Stimulated activated naive CD8-positive, alpha-beta T cell treated with anti-CD3 and anti-CD28 coated beads, Interleukin-15, amount 100 ng/mL, for 72 hours (primary cell): ENCODE results near the gene UTP3.

Experiments used
- ATAC-seq: fragments of 150-1000 bp; cut with Tn5 transposase; 2 replicates; pipeline ENCODE4 v1.10.0; 2021; ENCODE audit warnings: mild to moderate bottlenecking, moderate library complexity
- DNase-seq, 2 donors: peaks; one replicate each; pipeline ENCODE4 v3.0.0; 2021 to 2022
- H3K27ac Mint-ChIP-seq, 2 donors: one replicate each; pipeline ENCODE4 v1.8.0; 2022; ENCODE audit warnings: mild to moderate bottlenecking in 2 of 2, mixed read lengths in 2 of 2, moderate library complexity in 2 of 2
- H3K27me3 Mint-ChIP-seq: one replicate; pipeline ENCODE4 v1.8.0; 2022; ENCODE audit warnings: mixed read lengths
- H3K4me1 Mint-ChIP-seq: one replicate; pipeline ENCODE4 v1.8.0; 2022; ENCODE audit warnings: mild to moderate bottlenecking, mixed read lengths
- H3K4me3 Mint-ChIP-seq, 2 donors: one replicate each; pipeline ENCODE4 v1.8.0; 2022; ENCODE audit warnings: mild to moderate bottlenecking in 2 of 2, mixed read lengths in 2 of 2, moderate library complexity in 1 of 2
- H3K9me3 Mint-ChIP-seq, 2 donors: one replicate each; pipeline ENCODE4 v1.8.0; 2022; ENCODE audit warnings: mixed read lengths in 2 of 2

UTP3 gene

DNA sequence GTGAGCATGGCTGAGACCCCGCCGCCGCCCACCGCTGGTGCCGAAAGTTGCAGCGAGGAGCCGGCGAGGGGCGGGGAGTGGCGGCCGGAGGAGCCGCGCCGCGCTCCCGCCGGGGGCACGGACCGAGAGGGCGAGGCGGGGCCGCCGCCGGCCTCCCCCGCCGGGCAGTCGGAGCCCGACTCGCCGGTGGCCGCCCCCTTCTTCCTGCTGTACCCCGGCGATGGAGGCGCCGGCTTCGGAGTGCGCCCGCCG is 16.5 kb downstream of the UTP3 start:
- DNase-seq: no peak
- no peak for ATAC-seq

DNA sequence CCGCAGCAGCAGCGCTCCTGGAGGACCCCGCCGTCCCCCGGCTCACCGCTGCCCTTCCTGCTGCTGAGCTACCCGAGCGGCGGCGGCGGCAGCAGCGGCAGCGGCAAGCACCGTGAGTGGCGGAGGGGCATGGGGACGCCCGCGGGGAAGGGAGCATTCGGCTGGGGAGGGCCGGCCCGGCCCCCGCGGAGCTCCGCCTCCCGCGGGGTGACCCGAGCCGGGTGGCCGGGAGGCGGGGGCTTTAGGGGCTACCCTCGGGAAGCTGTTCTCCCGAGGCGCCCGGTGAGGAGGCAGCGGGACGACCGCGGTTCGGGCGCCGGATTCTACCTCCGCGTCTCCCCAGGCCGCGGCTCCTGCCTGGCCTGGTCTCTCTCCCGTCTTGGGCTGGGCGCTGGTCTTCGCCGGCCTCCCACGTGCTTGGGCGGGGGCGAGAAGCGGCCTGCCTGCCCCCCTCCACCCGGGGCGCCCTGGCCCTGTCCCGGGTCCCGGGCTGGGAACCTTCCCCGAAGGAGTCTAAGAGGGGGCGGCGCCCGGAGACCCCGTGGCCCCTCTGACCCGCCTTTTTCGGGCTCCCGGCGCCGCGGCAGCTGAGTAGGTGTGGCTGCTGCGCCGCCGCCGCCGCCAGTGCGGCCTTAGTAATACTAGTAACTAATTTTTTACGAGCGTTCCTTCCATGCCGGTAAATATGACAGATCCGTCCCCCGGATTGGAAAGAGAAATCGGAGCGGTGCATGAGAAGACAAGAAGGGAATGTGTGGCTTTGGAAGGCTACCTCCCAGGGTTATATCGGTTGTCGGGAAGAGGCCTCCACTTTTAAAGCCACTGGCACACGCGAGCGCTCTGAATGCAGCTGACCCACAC is 17.1 kb downstream of the UTP3 start:
- Mint-ChIP-seq H3K27ac (peak overlapping the region; percentile 95), H3K4me3 (peak overlapping the region; percentile 94 to 97), H3K27me3 (no peaks in the 10 kb centered on the region), H3K4me1 (peaks cover 33% of the 10 kb centered on the region), H3K9me3 (no peaks in the 10 kb centered on the region)
- DNase-seq (peak; percentile 81 to 84), ATAC-seq (peak; percentile 84)

More for the DNA sequence above, 16.5 kb downstream of the UTP3 start:
- peak overlapping the region in 1 of 2 donors; percentile 54 for H3K27ac Mint-ChIP-seq
- no peaks in the 10 kb centered on the region for H3K9me3 Mint-ChIP-seq
- H3K27me3 Mint-ChIP-seq: no peaks in the 10 kb centered on the region
- H3K4me1 Mint-ChIP-seq: peaks cover 32% of the 10 kb centered on the region
- H3K4me3 Mint-ChIP-seq: peak overlapping the region; percentile 90 to 94

DNA sequence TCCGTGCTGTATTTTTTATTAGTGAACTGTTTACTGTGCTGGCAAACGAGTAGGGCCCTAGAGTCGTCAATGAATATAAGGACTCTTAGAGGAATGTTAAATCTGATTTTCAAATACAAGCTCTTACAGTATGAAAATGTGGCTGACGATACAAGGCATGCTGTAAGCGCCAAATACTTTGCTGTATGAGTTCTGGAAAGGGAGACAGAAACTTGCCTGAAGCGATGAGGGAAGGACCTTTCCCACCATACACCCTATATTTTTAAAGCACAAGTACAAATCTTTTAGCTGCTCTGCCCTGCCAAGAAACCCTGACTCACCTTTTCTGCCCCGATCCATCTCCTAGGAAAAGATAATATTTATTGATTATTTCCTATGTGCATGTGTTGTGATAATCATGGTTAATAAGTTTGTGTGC is 17.7 kb downstream of the UTP3 start:
- Mint-ChIP-seq H3K4me3 (peak overlapping the region; percentile 93 to 97), H3K27me3 (no peaks in the 10 kb centered on the region), H3K4me1 (peaks cover 33% of the 10 kb centered on the region), H3K9me3 (no peaks in the 10 kb centered on the region), H3K27ac (peak overlapping the region; percentile 95)
- no peak for DNase-seq
- no peak for ATAC-seq

DNA sequence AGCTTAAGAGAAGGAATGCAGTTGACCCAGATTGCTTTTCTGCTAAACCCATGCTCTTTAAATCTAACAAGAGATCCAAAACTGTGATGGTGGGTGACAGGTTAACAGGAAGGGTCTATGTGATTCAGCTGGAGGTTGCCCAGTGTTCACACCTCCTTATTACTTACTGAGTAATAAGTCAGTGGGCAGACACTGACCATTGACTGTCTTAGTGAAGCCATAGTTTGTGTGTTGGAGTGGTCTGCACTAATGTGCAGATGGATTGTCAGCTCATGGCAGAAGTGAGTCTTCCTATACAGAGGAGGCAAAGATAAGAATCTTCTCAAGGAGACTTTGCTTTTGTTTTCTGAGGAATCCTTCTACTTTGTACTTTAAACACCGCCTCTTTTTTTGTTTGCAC is 18.2 kb downstream of the UTP3 start:
- DNase-seq (no peak), ATAC-seq (no peak)
- peaks cover 35% of the 10 kb centered on the region for H3K4me1 Mint-ChIP-seq
- H3K4me3 Mint-ChIP-seq: peak overlapping the region; percentile 93 to 97
- peak overlapping the region in 1 of 2 donors; percentile 95 for H3K27ac Mint-ChIP-seq
- H3K27me3 Mint-ChIP-seq: no peaks in the 10 kb centered on the region
- no peaks in the 10 kb centered on the region for H3K9me3 Mint-ChIP-seq

DNA sequence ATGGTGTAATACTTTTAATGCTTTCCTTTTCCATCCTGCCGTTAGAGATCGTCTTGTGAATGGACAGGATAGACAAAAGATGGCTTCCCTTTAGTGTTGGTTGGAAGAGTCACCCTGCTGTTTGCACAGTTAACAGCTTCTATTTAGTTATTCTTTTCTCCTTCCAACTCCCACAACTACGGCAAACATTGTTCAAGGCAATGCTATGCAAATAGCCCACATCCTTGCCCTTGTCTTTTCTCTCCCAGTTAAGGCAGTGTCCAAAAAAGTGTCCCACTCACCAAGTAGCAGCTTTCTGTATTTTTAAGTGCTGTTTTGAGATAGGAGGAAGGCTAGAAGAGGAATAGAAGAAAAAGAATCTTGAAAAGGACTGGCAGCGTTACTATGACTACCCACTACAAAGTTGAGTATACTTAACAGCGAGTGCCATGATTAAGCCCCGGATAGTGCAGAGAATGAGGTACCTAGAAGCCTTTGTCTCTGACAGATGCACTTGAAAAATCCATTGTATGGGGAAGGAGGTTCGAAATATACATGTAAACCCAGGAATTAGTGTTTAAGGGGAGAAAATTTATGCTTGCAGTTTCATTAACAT is 21.4 kb downstream of the UTP3 start:
- no peaks in the 10 kb centered on the region for H3K9me3 Mint-ChIP-seq
- H3K27me3 Mint-ChIP-seq: no peaks in the 10 kb centered on the region
- peaks cover 53% of the 10 kb centered on the region for H3K4me1 Mint-ChIP-seq

DNA sequence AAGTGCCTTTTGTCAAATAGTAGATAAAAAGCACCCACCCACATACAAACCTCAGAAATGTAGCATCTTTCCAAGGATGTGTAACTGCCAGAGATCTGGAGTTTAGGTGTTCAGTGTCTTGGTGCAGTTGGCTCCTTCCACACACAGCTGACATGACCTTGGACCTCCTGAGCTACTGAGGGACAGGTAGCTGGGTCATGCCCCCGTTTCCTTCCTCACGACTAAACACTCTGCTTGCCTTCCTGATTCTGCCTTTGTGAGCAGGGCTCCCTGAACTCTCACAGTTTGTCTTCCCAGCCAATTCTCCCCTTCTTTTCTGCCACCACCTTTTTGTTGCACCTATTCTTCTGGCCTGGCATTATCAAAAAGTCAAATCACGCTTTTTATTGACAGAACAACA is 23.3 kb downstream of the UTP3 start:
- ATAC-seq: no peak
- Mint-ChIP-seq H3K27ac (peak overlapping the region; percentile 1 to 84), H3K9me3 (no peaks in the 10 kb centered on the region), H3K27me3 (no peaks in the 10 kb centered on the region), H3K4me1 (peaks cover 51% of the 10 kb centered on the region), H3K4me3 (no peak overlapping the region)
- DNase-seq: no peak

More for the DNA sequence above, 21.4 kb downstream of the UTP3 start:
- no peak for DNase-seq
- Mint-ChIP-seq H3K4me3 (no peak overlapping the region), H3K27ac (peak overlapping the region in 1 of 2 donors; percentile 50)
- no peak for ATAC-seq

DNA sequence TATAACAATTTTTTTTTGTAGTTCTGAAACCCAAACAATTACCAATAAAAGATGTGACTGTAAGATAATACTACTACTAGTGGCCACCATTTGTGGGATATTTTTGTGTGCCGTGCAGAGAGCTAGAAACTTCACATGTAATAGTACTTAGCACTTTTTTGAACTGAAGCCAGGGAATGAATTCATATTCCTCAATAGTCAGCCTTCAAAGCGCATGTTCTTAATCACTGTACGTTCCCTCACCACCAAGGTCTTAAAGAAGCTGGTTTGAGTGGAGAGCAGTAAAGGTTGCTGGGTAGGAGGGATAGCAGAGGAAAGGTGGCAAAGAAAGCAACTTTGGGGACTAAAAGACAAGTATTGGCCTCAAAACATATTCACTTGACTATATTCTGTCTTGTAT is 23.8 kb downstream of the UTP3 start:
- no peak for DNase-seq
- H3K4me1 Mint-ChIP-seq: peaks cover 51% of the 10 kb centered on the region
- H3K9me3 Mint-ChIP-seq: no peaks in the 10 kb centered on the region
- no peak overlapping the region for H3K4me3 Mint-ChIP-seq
- H3K27me3 Mint-ChIP-seq: no peaks in the 10 kb centered on the region
- H3K27ac Mint-ChIP-seq: peak overlapping the region in 1 of 2 donors; percentile 20
- no peak for ATAC-seq

DNA sequence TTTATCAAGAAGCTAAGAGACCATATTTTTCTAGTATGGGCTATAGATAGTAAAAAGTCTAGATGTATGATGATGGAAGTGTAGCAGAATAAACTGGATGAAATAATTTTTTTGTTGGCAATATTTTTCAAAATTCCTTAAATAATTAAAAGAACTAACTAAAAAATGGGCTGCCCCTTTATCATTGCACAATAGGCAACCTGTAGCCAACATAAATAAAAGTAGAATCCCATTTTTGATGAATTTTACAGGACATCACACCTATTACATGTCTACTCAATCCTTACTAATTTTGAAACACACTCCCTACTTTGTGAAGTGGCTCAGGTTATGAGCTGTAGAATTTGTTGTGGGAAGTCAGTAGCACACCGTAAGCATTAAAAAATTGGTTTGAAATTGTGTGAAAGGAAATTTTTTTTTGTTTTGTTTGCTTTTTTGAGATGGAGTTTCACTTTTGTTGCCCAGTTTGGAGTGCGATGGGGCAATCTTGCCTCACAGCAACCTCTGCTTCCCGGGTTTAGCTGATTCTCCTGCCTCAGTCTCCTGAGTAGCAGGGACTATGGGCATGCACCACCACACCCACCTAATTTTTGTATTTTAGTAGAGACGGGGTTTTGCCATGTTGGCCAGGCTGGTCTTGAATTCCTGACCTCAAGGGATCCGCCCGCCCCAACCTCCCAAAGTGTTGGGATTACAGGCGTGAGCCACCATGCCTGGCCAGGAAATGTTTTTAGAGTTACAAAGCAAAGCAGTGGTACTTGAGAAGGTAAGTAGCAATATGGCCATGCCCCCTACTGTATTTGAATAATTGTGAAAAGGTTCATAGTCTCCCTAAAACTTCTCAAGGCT is 24.5 kb downstream of the UTP3 start:
- Mint-ChIP-seq H3K27ac (peak overlapping the region in 1 of 2 donors; percentile 41), H3K27me3 (no peaks in the 10 kb centered on the region), H3K4me3 (no peak overlapping the region), H3K9me3 (no peaks in the 10 kb centered on the region), H3K4me1 (peaks cover 56% of the 10 kb centered on the region)
- no peak for DNase-seq
- ATAC-seq: no peak

DNA sequence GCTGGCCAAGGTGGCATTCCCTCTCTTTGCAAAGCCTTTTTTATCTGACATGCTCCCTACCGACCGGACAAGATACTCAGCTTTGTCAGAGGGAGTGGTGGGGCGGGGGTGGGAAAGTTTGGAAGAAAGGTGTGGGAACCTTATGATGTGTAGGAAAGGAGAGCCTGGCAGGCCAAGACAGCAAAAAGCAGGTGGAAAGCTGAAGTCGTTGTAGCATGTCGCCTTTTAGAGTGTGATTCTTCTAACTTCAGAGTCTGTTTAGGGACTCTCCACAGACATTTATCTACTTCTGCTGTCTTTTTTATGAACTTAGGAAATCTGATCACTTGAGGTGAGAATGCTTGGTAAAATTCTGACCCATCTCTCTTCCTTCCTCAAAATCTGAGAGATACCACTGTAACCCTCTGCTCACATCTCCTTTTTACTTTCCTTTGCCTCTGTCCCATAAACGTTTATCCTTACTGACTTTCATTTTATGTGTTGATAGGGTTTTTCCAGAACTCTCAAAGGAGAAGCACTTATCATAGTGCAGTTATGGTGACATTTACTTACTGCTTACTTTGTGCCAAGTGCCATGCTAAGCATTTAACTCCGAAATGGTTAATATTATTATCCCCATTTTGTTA is 25.2 kb downstream of the UTP3 start:
- ATAC-seq (no peak), DNase-seq (no peak)
- Mint-ChIP-seq H3K4me1 (peaks cover 56% of the 10 kb centered on the region), H3K27me3 (no peaks in the 10 kb centered on the region), H3K27ac (peak overlapping the region; percentile 13 to 57), H3K9me3 (no peaks in the 10 kb centered on the region), H3K4me3 (peak overlapping the region; percentile 3 to 4)

DNA sequence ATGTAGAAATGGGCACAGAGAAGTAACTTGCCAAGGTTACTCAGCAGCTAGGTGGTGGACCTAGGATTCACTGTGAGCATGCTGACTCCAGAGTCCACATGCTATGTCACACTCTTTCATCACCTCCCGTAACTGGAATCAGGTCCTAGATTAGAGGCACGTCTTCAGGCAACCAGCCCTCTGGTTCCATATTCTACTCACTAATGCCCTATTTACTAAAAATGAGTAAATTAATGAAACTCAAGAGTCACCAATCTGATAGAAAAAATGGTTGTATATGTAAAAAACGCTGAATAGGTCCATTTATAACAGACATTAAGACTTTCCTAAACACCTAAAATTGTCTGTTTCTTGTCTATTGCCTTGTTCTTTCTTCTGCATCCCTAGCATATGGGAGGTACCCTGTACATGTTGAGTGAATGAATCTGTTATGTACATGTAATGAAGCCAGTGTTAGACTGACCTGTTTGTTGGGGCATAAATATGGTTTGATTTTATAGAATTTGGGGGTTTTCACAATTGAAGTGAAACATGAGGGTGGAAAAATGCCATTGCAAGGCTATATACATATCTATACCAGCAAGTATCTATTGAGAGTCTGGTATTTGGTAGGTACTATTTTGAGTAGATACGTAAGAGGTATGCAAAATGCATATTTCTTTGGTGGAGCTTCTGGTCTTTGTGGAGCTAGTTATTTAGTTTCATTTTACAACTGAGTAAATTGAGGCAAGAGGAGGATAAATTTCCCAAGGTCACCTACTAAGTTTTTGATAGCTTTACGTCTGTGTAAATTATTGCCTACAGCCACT is 26.0 kb downstream of the UTP3 start:
- Mint-ChIP-seq H3K27ac (peak overlapping the region in 1 of 2 donors; percentile 57), H3K4me3 (peak overlapping the region; percentile 5 to 28), H3K4me1 (peaks cover 53% of the 10 kb centered on the region), H3K27me3 (no peaks in the 10 kb centered on the region), H3K9me3 (no peaks in the 10 kb centered on the region)
- ATAC-seq (peak; percentile 57), DNase-seq (no peak)

DNA sequence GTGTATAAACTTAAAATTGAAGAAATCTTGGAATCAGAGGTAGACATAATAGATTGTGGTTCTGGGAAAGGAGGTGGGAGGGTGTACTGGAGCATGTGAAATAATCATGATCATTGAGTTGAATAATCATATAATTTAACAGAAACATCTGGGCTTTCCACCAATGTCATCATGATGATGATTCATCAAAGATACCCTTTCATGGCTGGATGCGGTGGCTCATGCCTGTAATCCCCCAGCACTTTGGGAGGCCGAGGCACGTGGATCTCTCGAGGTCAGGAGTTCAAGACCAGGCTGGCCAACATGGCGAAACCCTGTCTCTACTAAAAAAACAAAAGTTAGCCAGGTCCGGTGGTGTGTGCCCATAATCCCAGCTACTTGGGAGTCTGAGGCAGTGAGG is 26.8 kb downstream of the UTP3 start:
- peaks cover 46% of the 10 kb centered on the region for H3K4me1 Mint-ChIP-seq
- peak in 1 of 2 donors; percentile 34 for DNase-seq

DNA sequence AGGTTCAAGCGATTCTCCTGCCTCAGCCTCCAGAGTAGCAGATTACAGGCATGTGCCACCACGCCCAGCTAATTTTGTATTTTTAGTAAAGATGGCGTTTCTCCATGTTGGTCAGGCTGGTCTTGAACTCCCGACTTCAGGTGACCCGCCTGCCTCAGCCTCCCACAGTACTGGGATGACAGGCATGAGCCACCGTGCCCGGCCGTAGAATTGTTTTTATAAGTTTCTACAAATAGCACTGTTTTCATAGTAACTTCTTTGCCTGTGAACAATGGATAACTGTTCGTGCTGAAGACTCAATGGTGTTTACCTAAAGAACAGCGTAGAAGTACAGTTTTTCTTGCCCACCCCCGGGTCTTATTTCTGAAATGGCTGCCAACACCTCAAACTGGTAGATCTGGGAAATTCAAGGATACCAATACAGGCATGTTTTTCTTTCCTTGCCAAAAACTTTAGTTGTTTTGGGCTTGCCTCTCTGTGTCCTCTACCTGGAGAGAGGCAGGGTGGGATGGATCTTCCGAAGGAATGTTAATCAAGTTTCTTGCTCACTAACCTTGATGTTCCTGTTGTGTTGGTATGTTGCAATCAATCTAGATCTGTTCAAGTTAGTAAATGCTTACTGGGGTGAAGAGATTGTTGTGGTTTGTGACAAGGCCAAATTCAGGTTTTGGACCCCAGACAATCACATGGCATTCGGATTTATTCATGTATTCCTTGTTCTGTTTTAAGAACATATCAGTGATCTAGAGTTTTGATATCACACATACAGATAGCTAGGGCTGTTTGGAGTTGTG is 30.7 kb downstream of the UTP3 start:
- Mint-ChIP-seq H3K4me1 (peaks cover 41% of the 10 kb centered on the region), H3K27me3 (no peaks in the 10 kb centered on the region), H3K4me3 (no peak overlapping the region), H3K27ac (no peak overlapping the region), H3K9me3 (no peaks in the 10 kb centered on the region)
- no peak for DNase-seq
- ATAC-seq: no peak

More for the DNA sequence above, 26.8 kb downstream of the UTP3 start:
- peak; percentile 48 for ATAC-seq
- Mint-ChIP-seq H3K9me3 (no peaks in the 10 kb centered on the region), H3K4me3 (peak overlapping the region in 1 of 2 donors; percentile 9), H3K27ac (peak overlapping the region; percentile 85 to 89), H3K27me3 (no peaks in the 10 kb centered on the region)

DNA sequence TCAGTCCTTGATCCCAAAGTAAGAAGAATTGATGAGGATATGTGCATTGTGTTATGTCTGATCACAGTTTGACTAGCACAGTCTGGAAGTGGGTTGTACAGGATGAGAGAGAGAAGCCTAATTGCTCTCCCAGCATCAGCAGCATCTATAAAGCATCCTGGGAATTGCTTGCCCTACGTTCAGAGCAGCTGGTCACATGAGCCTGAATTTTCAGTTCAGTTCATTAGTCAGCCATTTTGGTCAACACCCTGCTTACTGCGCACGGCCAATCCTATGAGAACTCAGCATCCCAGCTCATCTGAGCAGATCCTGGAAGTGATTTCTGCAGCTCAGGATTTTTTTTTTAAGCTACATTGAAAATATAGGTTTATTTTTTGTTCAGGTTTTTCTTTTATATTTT is 33.4 kb downstream of the UTP3 start, which contains the start of gene RUFY3:
Gene RUFY3, plus strand, starts transcription at position 218 of the 400 bp plus-strand sequence. CDS start 610 bp downstream, outside the sequence.
- peak within 1 kb of the TSS; percentile 53 to 58 for H3K4me3 Mint-ChIP-seq
- ATAC-seq: no peak

More for the DNA sequence above, 33.4 kb downstream of the UTP3 start, which contains the start of gene RUFY3:
- Mint-ChIP-seq H3K4me1 (peaks cover 27% of the 10 kb centered on the region), H3K27me3 (no peaks in the 10 kb centered on the region), H3K27ac (peak within 1 kb of the TSS; percentile 12 to 76), H3K9me3 (no peaks in the 10 kb centered on the region)
- DNase-seq: no peak
